HEK293T (cell line): Measurements from ENCODE around the gene CLDN8.

Experiments
- BHLHE40 ChIP-seq: fragments of 450-650 bp; IDR thresholded peaks from 2 replicates; pipeline ENCODE4 v1.6.1; 2016; ENCODE audit warnings: mild to moderate bottlenecking, moderate library complexity, borderline replicate concordance
- CTBP1 ChIP-seq: fragments of 450-650 bp; IDR thresholded peaks from 2 replicates; pipeline ENCODE4 v1.6.1; 2016; ENCODE audit warnings: borderline replicate concordance
- FOXA1 ChIP-seq: fragments of 450-650 bp; IDR thresholded peaks from 2 replicates; pipeline ENCODE4 v1.6.1; 2016; ENCODE audit warnings: mild to moderate bottlenecking
- FOXM1 ChIP-seq: fragments of 450-650 bp; IDR thresholded peaks from 2 replicates; pipeline ENCODE4 v1.6.1; 2017; ENCODE audit warnings: mild to moderate bottlenecking, borderline replicate concordance
- HDGF ChIP-seq: fragments of 450-650 bp; IDR thresholded peaks from 2 replicates; pipeline ENCODE4 v1.6.1; 2017; ENCODE audit warnings: antibody characterized with exemption, borderline replicate concordance
- NFRKB ChIP-seq: fragments of 450-650 bp; IDR thresholded peaks from 2 replicates; pipeline ENCODE4 v1.6.1; 2016; ENCODE audit warnings: mild to moderate bottlenecking, moderate library complexity
- SP1 ChIP-seq: fragments of 450-650 bp; IDR thresholded peaks from 2 replicates; pipeline ENCODE4 v1.6.1; 2017
- SUZ12 ChIP-seq: fragments of 450-650 bp; IDR thresholded peaks from 2 replicates; pipeline ENCODE4 v1.6.1; 2016; ENCODE audit warnings: mild to moderate bottlenecking
- TF ChIP-seq, protein P1 (sequence below): fragments of 450-650 bp; IDR thresholded peaks from 2 replicates; pipeline ENCODE4 v1.6.1; 2016

DNA sequence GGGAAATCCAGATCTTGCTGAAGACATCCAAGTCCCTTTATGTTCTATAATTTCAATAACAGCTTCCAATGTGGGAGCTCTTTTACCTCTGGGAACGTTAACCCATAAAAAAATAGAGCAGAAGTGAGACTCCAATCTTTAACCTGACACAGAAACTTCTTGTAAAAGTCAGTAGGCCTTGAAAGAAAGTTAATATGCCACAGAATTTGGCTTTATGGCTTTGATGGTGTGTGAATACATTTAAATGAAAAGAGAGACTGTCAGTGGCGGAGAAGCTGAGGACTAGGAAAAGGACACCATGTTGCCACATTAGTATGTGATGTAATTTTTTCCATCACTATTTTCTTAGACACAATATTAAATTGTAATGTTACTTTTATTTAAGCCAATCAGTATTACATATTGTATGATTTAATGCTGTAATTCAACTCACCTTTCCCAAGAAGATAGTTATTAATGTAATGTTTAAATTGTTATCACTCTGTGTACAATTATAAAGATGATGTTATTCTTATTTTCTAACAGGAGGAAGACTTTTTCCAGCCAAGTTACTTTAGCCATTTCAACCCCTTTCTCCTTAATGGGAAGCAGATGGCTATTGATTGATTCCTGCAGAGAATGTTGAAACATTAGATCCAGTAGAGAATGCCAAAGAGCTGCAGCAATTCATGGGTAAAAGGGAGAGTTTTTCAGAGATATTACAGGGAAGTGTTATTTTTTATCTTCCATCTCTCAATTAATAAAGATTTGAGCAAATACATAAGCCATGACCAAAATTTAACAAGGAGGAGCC is 17.5 kb upstream of the CLDN8 start:
- TF ChIP-seq SP1: no peak
- no peak for TF ChIP-seq FOXM1
- no peak for TF ChIP-seq SUZ12
- TF ChIP-seq, protein P1, sequence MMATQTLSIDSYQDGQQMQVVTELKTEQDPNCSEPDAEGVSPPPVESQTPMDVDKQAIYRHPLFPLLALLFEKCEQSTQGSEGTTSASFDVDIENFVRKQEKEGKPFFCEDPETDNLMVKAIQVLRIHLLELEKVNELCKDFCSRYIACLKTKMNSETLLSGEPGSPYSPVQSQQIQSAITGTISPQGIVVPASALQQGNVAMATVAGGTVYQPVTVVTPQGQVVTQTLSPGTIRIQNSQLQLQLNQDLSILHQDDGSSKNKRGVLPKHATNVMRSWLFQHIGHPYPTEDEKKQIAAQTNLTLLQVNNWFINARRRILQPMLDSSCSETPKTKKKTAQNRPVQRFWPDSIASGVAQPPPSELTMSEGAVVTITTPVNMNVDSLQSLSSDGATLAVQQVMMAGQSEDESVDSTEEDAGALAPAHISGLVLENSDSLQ: no peak
- no peak for TF ChIP-seq FOXA1
- TF ChIP-seq NFRKB: no peak
- TF ChIP-seq HDGF: no peak
- TF ChIP-seq CTBP1: no peak
- no peak for TF ChIP-seq BHLHE40
